Endothelial cell of umbilical vein (primary cell): ENCODE data around the gene SNAPC5. TPM values are rescaled to one million over a fixed set of nuclear protein-coding genes. Genes with fewer than 3 reads are reported as not detected.

Experiments used
- BruUV-seq: library from RNA; stranded (reverse); fragments of 400-500 nt; replicated peaks from 2 replicates; lab custom pipeline; 2021; lab: Mats Ljungman, UMichigan
- CTCF ChIA-PET: fragments of 300-600, 350-600 bp; sonication (Branson Sonifier 250); formaldehyde crosslinking; loops from one replicate; lab custom pipeline; 2021; ENCODE audit warnings: antibody characterized with exemption, inconsistent platforms; lab: Charles Lee
- POLR2A ChIA-PET: fragments of 300-600, 350-600 bp; sonication (Branson Sonifier 250); formaldehyde crosslinking; loops from one replicate; lab custom pipeline; 2021; ENCODE audit warnings: antibody characterized with exemption, inconsistent platforms; lab: Charles Lee
- DNase-seq: peaks from one replicate; pipeline ENCODE4 v3.0.0-alpha.2; 2011; ENCODE audit warnings: low read depth, low spot score
- FAIRE-seq: peaks from 2 replicates; lab custom pipeline; 2011; peaks lifted over from hg19 to GRCh38; lab: Jason Lieb, UNC
- H2AFZ ChIP-seq: 2 replicates; pipeline ENCODE4 v1.6.0; 2012; ENCODE audit warnings: low read depth, low read length, control low read depth, inconsistent platforms
- H3K27ac ChIP-seq: 2 replicates; pipeline ENCODE4 v1.5.1; 2011; ENCODE audit warnings: low read depth, mild to moderate bottlenecking, control low read depth, low read length, moderate library complexity; ENCODE audit not compliant: insufficient read depth
- H3K27me3 ChIP-seq, 2 experiments: 2 replicates each; pipeline versions ENCODE4 v1.6.0 to v1.6.1; 2011; ENCODE audit warnings: low read length in 2 of 2, mixed read lengths in 1 of 2; ENCODE audit not compliant: control insufficient read depth in 2 of 2, insufficient read depth in 2 of 2
- H3K36me3 ChIP-seq, 2 experiments: 2 replicates in 1 of 2; 3 replicates in 1 of 2; pipeline ENCODE4 v1.5.1; 2011; ENCODE audit warnings: low read length in 2 of 2, mild to moderate bottlenecking in 1 of 2, moderate library complexity in 1 of 2; ENCODE audit not compliant: control insufficient read depth in 2 of 2, insufficient read depth in 2 of 2; ENCODE audit errors: extremely low read depth in 1 of 2
- H3K4me1 ChIP-seq: 3 replicates; pipeline ENCODE4 v1.5.1; 2011; ENCODE audit warnings: mild to moderate bottlenecking, low read length; ENCODE audit not compliant: control insufficient read depth, insufficient read depth; ENCODE audit errors: extremely low read depth
- H3K4me2 ChIP-seq: 2 replicates; pipeline ENCODE4 v1.6.1; 2011; ENCODE audit warnings: low read length, control low read depth, mixed read lengths; ENCODE audit not compliant: insufficient read depth
- H3K4me3 ChIP-seq, 3 experiments: fragments of 200-600 bp in 1 of 3; sonication (generic), shearing (Covaris generic) in 1 of 3; replicated peaks in 1 of 3; 2 replicates each; pipeline ENCODE4 v1.5.1; 2011 to 2016; ENCODE audit warnings: control low read depth in 3 of 3, low read length in 3 of 3, mild to moderate bottlenecking in 2 of 3, inconsistent platforms in 1 of 3, low read depth in 1 of 3, moderate library complexity in 1 of 3; ENCODE audit not compliant: insufficient read depth in 1 of 3
- H3K79me2 ChIP-seq: 2 replicates; pipeline ENCODE4 v1.6.0; 2012; ENCODE audit warnings: low read length, inconsistent platforms; ENCODE audit not compliant: control insufficient read depth, insufficient read depth
- H3K9ac ChIP-seq: replicated peaks from 2 replicates; pipeline ENCODE3; 2011; ENCODE audit warnings: low read length, control low read depth; ENCODE audit not compliant: insufficient read depth; ENCODE audit errors: extremely low read depth
- H3K9me1 ChIP-seq: replicated peaks from 3 replicates; pipeline ENCODE4 v1.6.0; 2011; ENCODE audit warnings: mild to moderate bottlenecking, low read length; ENCODE audit not compliant: control insufficient read depth, insufficient read depth; ENCODE audit errors: extremely low read depth
- H3K9me3 ChIP-seq: replicated peaks from 2 replicates; pipeline ENCODE4 v1.5.1; 2012; ENCODE audit warnings: low read length, inconsistent platforms; ENCODE audit not compliant: control insufficient read depth, insufficient read depth
- H4K20me1 ChIP-seq: replicated peaks from 2 replicates; pipeline ENCODE3; 2011; ENCODE audit warnings: mild to moderate bottlenecking, low read length; ENCODE audit not compliant: control insufficient read depth, insufficient read depth; ENCODE audit errors: extremely low read depth
- EZH2 ChIP-seq: IDR thresholded peaks from 2 replicates; pipeline ENCODE4 v1.6.1; 2012; ENCODE audit warnings: borderline replicate concordance, low read depth, mild to moderate bottlenecking, moderate library complexity, low read length, inconsistent platforms; ENCODE audit not compliant: severe bottlenecking
- FOS ChIP-seq: IDR thresholded peaks from 2 replicates; pipeline ENCODE4 v1.6.1; 2011; ENCODE audit warnings: mild to moderate bottlenecking, low read length, moderate library complexity, borderline replicate concordance; ENCODE audit not compliant: insufficient read depth
- GATA2 ChIP-seq: IDR thresholded peaks from 2 replicates; pipeline ENCODE4 v1.7.0; 2011; ENCODE audit warnings: low read depth, mild to moderate bottlenecking, moderate library complexity, mixed read lengths, low read length; ENCODE audit not compliant: insufficient read length, insufficient read depth
- JUN ChIP-seq: IDR thresholded peaks from 2 replicates; pipeline ENCODE4 v1.6.1; 2011; ENCODE audit warnings: borderline replicate concordance, low read depth; ENCODE audit not compliant: insufficient read length, insufficient read depth
- MYC ChIP-seq: IDR thresholded peaks from one replicate; pipeline ENCODE4 v1.6.1; 2011; ENCODE audit warnings: mild to moderate bottlenecking, low read depth, low read length
- POLR2A ChIP-seq: IDR thresholded peaks from 2 replicates; pipeline ENCODE4 v1.6.1; 2012; ENCODE audit warnings: low read depth, mild to moderate bottlenecking, control low read depth, low read length
- POLR2AphosphoS5 ChIP-seq: IDR thresholded peaks from 2 replicates; pipeline ENCODE4 v1.6.1; 2012; ENCODE audit warnings: low read depth, mild to moderate bottlenecking, control low read depth, low read length, moderate library complexity; ENCODE audit not compliant: insufficient read depth
- dilution Hi-C: fragments of 300-500 bp; cut with MboI; formaldehyde crosslinking; loops from one replicate; pipeline ENCODE4 v1.15.0; 2019; ENCODE audit warnings: low sequenced_read_pairs; ENCODE audit not compliant: extremely low pct_ligation_motif_present
- intact Hi-C: fragments of 100-400 bp; cut with micrococcal nuclease; formaldehyde crosslinking; loops from one replicate; pipeline ENCODE4 v1.10.0; 2022
- polyA plus RNA-seq, 4 experiments: library from polyadenylated mRNA; depleted of rRNA in 3 of 4; stranded (reverse) in 3 of 4; unstranded in 1 of 4; fragments of >200 nt; gene quantifications; 2 replicates each; pipeline versions ENCODE4 v1.2.1 to v1.2.3, GENCODE V29; 2011 to 2012; ENCODE audit warnings: missing spikeins in 1 of 4
- total RNA-seq: library from RNA; stranded (reverse); gene quantifications from 2 replicates; pipeline ENCODE4 v1.2.3, GENCODE V29; 2021
- TF ChIP-seq, protein P1 (sequence below), 2 donors: IDR thresholded peaks; 1 replicate in 1 of 2; 2 replicates in 1 of 2; pipeline ENCODE4 v1.5.1; 2011; ENCODE audit warnings: low read length in 2 of 2, mild to moderate bottlenecking in 2 of 2, moderate library complexity in 2 of 2, control low read depth in 1 of 2, inconsistent platforms in 1 of 2, low read depth in 1 of 2; ENCODE audit not compliant: insufficient read depth in 1 of 2; ENCODE audit errors: extremely low read depth in 1 of 2
- TF ChIP-seq, protein P2 (sequence below): IDR thresholded peaks from 2 replicates; pipeline ENCODE4 v1.6.1; 2011; ENCODE audit not compliant: insufficient read depth, insufficient read length

The SNAPC5 gene
- total and polyA plus RNA-seq, 2 donors (not counting 3 experiments of a cell fraction or from before 2014, with no cell fraction given), result 16.0 to 17.4 TPM

DNA sequence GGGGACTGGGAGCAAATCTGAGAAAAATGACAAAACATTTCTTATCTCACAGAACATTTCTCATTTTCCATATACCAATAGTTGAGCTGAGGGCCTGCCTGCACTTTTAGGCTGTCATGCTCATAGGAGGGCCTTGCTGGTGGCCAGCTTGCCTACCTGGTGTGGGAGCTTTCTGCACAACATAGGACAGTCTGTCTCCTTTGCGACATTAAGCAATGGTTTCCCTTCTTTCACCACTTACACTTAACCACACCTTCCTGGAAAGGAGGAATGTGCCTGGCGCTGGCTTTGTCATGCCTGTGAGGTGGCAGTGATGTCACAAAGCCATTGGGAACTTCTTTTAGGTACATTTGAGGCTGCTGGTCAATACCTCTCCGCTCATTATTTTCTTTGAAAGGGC lies 5.7 kb downstream of the SNAPC5 start:
- CTCF ChIA-PET, result interaction anchor here (1.0 kb wide), 1 partner anchor 20 kb away, joined by 3 read pairs; no protein-coding TSS in a partner anchor
- Histone ChIP-seq H3K36me3 (peaks cover 9 to 30% of the 10 kb centered on the region in 2 experiments), H3K9ac (no peak overlapping the region), H3K27ac (no peak overlapping the region), H2AFZ (no peak overlapping the region), H3K4me3 (no peak overlapping the region), H3K4me1 (peaks cover under 1% of the 10 kb centered on the region), H3K9me3 (no peaks in the 10 kb centered on the region), H4K20me1 (no peaks in the 10 kb centered on the region), H3K4me2 (no peak overlapping the region), H3K9me1 (no peaks in the 10 kb centered on the region), H3K79me2 (peaks cover 2% of the 10 kb centered on the region), H3K27me3 (no peaks in the 10 kb centered on the region)
- TF ChIP-seq EZH2, result no peak
- TF ChIP-seq MYC, result no peak
- TF ChIP-seq, protein P1, sequence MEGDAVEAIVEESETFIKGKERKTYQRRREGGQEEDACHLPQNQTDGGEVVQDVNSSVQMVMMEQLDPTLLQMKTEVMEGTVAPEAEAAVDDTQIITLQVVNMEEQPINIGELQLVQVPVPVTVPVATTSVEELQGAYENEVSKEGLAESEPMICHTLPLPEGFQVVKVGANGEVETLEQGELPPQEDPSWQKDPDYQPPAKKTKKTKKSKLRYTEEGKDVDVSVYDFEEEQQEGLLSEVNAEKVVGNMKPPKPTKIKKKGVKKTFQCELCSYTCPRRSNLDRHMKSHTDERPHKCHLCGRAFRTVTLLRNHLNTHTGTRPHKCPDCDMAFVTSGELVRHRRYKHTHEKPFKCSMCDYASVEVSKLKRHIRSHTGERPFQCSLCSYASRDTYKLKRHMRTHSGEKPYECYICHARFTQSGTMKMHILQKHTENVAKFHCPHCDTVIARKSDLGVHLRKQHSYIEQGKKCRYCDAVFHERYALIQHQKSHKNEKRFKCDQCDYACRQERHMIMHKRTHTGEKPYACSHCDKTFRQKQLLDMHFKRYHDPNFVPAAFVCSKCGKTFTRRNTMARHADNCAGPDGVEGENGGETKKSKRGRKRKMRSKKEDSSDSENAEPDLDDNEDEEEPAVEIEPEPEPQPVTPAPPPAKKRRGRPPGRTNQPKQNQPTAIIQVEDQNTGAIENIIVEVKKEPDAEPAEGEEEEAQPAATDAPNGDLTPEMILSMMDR (IDR thresholded peaks at IDR 0.05; ENCODE audit: extremely low read depth in 1 of 2, insufficient read depth in 1 of 2, low read depth in 1 of 2, low read length in 2 of 2), result no peak
- TF ChIP-seq JUN, result no peak
- no peak for TF ChIP-seq GATA2
- no peak for TF ChIP-seq FOS
- TF ChIP-seq POLR2AphosphoS5, result no peak
- TF ChIP-seq, protein P2, sequence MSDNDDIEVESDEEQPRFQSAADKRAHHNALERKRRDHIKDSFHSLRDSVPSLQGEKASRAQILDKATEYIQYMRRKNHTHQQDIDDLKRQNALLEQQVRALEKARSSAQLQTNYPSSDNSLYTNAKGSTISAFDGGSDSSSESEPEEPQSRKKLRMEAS, result no peak
- TF ChIP-seq POLR2A, result no peak
- intact Hi-C loops (loop anchor here (10.0 kb wide), 1 partner anchor 507 kb away; no protein-coding TSS in a partner anchor), dilution Hi-C loops (no loop called here)
- FAIRE-seq (no peak), DNase-seq (no peak)
- POLR2A ChIA-PET, result no interaction called here
- BruUV-seq, result no TSS peak
